DND-41 (cell line): ENCODE results near the gene PCDHGA1.

ENCODE experiments used
- ATAC-seq: fragments of 200-7000 bp; cut with Tn5 transposase; 3 replicates; pipeline ENCODE4 v1.9.1; 2021; ENCODE audit warnings: low read depth; ENCODE audit not compliant: insufficient read depth
- DNase-seq: peaks from one replicate; pipeline ENCODE4 v3.0.0-alpha.2; 2020
- H2AFZ ChIP-seq: 2 replicates; pipeline ENCODE4 v1.6.0; 2012; ENCODE audit warnings: low read depth, low read length
- H3K27ac ChIP-seq: 2 replicates; pipeline ENCODE4 v1.5.1; 2012; ENCODE audit warnings: low read length, inconsistent platforms
- H3K27me3 ChIP-seq: fragments of 200-600 bp; sonication (generic); 2 replicates; pipeline ENCODE4 v1.6.0; 2012; ENCODE audit warnings: low read length, mild to moderate bottlenecking, inconsistent platforms; ENCODE audit not compliant: insufficient read depth, poor library complexity
- H3K36me3 ChIP-seq: 2 replicates; pipeline ENCODE4 v1.5.1; 2012; ENCODE audit warnings: low read length, inconsistent platforms; ENCODE audit not compliant: insufficient read depth
- H3K4me1 ChIP-seq: 2 replicates; pipeline ENCODE4 v1.5.1; 2012; ENCODE audit warnings: mild to moderate bottlenecking, low read length; ENCODE audit not compliant: insufficient read depth
- H3K4me2 ChIP-seq: 2 replicates; pipeline ENCODE4 v1.6.0; 2012; ENCODE audit warnings: mild to moderate bottlenecking, moderate library complexity, low read length, inconsistent platforms; ENCODE audit not compliant: insufficient read depth
- H3K4me3 ChIP-seq, 2 experiments: fragments of 200-600 bp in 1 of 2; shearing (Covaris generic) in 1 of 2; 2 replicates each; pipeline ENCODE4 v1.5.1; 2012 to 2016; ENCODE audit warnings: inconsistent platforms in 2 of 2, low read length in 2 of 2, mild to moderate bottlenecking in 2 of 2, low read depth in 1 of 2, moderate library complexity in 1 of 2
- H3K79me2 ChIP-seq: 2 replicates; pipeline ENCODE4 v1.6.0; 2012; ENCODE audit warnings: low read length, inconsistent platforms; ENCODE audit not compliant: insufficient read depth
- H3K9ac ChIP-seq: 2 replicates; pipeline ENCODE4 v1.6.0; 2012; ENCODE audit warnings: low read depth, mild to moderate bottlenecking, inconsistent platforms, low read length, moderate library complexity
- H3K9me3 ChIP-seq: 2 replicates; pipeline ENCODE4 v1.5.1; 2012; ENCODE audit warnings: low read length, moderate library complexity, mild to moderate bottlenecking, inconsistent platforms; ENCODE audit not compliant: insufficient read depth, severe bottlenecking
- H4K20me1 ChIP-seq: 2 replicates; pipeline ENCODE4 v1.6.0; 2012; ENCODE audit warnings: low read length; ENCODE audit not compliant: insufficient read depth
- CTCF ChIP-seq: IDR thresholded peaks from 2 replicates; pipeline ENCODE4 v1.5.1; 2012; ENCODE audit warnings: borderline replicate concordance, low read length, moderate library complexity, mild to moderate bottlenecking; ENCODE audit not compliant: poor library complexity, severe bottlenecking; ENCODE audit errors: extremely low read depth
- EZH2 ChIP-seq: IDR thresholded peaks from 3 replicates; pipeline ENCODE4 v1.6.1; 2012; ENCODE audit warnings: borderline replicate concordance, low read depth, mild to moderate bottlenecking, moderate library complexity, low read length, inconsistent platforms; ENCODE audit not compliant: severe bottlenecking

PCDHGA1 gene

GRCh38 chr5:141534492-141535213 is 204.3 kb downstream of the PCDHGA1 start:
- Histone ChIP-seq H3K27me3 (no peaks in the 10 kb centered on the region), H4K20me1 (no peaks in the 10 kb centered on the region), H3K9ac (no peak overlapping the region), H2AFZ (no peak overlapping the region), H3K9me3 (no peaks in the 10 kb centered on the region), H3K27ac (no peak overlapping the region), H3K36me3 (peaks cover 78% of the 10 kb centered on the region), H3K79me2 (no peaks in the 10 kb centered on the region), H3K4me3 (no peak overlapping the region), H3K4me1 (no peaks in the 10 kb centered on the region), H3K4me2 (no peak overlapping the region)
- TF ChIP-seq EZH2: no peak
- no peak for TF ChIP-seq CTCF
- DNase-seq (no peak), ATAC-seq (no peak)

DNA sequence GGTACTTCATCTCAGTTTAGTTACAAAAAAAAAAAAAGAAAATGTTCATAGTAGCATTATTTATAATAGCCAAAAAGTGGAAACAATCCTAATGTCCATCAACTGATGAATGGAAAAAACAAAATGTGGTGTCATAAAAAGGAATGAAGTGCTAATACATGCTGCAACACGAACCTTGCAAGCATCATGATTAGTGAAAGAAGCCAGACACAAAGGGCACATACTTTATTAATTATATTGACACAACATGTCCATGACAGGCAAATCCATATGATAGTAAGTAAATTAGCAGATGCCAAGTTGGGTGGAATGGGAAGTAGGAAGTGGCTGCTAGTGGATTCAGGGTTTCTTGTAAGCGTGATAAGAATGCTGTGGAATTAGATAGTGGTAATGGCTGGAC is 212.7 kb downstream of the PCDHGA1 start:
- no peak overlapping the region for H2AFZ ChIP-seq
- TF ChIP-seq CTCF (no peak), EZH2 (no peak)
- no peak for DNase-seq

GRCh38 chr5:141547488-141547887 is 217.2 kb downstream of the PCDHGA1 start:
- DNase-seq (no peak), ATAC-seq (no peak)
- Histone ChIP-seq H3K9me3 (peaks cover 18% of the 10 kb centered on the region), H4K20me1 (no peaks in the 10 kb centered on the region), H2AFZ (no peak overlapping the region), H3K4me1 (no peaks in the 10 kb centered on the region), H3K4me2 (no peak overlapping the region), H3K9ac (no peak overlapping the region), H3K27me3 (no peaks in the 10 kb centered on the region), H3K4me3 (no peak overlapping the region), H3K36me3 (peaks cover 85% of the 10 kb centered on the region), H3K79me2 (peaks cover 28% of the 10 kb centered on the region), H3K27ac (no peak overlapping the region)
- TF ChIP-seq EZH2 (no peak), CTCF (no peak)

More for the DNA sequence above, 212.7 kb downstream of the PCDHGA1 start:
- Histone ChIP-seq H4K20me1 (no peaks in the 10 kb centered on the region), H3K27me3 (no peaks in the 10 kb centered on the region), H3K79me2 (peaks cover 27% of the 10 kb centered on the region), H3K4me3 (no peak overlapping the region), H3K9ac (no peak overlapping the region), H3K4me1 (no peaks in the 10 kb centered on the region), H3K4me2 (no peak overlapping the region), H3K36me3 (peaks cover 67% of the 10 kb centered on the region), H3K27ac (no peak overlapping the region), H3K9me3 (peaks cover 7% of the 10 kb centered on the region)
- ATAC-seq: no peak

DNA sequence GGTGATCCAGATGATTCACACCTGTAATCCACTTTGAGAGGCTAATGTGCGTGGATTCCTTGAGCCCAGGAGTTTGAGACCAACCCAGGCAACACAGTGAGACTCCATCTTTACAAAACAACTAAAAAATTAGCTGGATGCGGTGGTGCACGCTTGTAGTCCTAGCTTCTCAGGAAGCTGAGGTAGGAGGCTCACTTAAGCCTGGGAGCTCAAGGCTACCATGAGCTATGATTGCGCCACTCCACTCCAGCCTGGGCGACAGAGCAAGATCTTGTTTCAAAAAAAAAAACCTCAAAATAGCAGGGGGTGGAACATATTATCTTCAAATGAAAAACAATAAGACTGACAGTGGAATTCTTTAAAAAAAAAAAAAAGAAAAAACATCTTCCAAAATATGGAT is 217.6 kb downstream of the PCDHGA1 start:
- no peak overlapping the region for H3K27ac ChIP-seq
- TF ChIP-seq CTCF: no peak
- TF ChIP-seq EZH2: no peak
- no peak overlapping the region for H3K9ac ChIP-seq
- no peak overlapping the region for H2AFZ ChIP-seq
- peaks cover 18% of the 10 kb centered on the region for H3K9me3 ChIP-seq
- peaks cover 29% of the 10 kb centered on the region for H3K79me2 ChIP-seq
- no peaks in the 10 kb centered on the region for H4K20me1 ChIP-seq
- no peaks in the 10 kb centered on the region for H3K4me1 ChIP-seq
- DNase-seq: no peak
- peaks cover 85% of the 10 kb centered on the region for H3K36me3 ChIP-seq
- no peaks in the 10 kb centered on the region for H3K27me3 ChIP-seq
- no peak for ATAC-seq
- H3K4me3 ChIP-seq: no peak overlapping the region
- H3K4me2 ChIP-seq: no peak overlapping the region
